ENCODE measurements around the gene C5orf22. TPM values are rescaled to one million over a fixed set of nuclear protein-coding genes. Genes with fewer than 3 reads are reported as not detected.

Gene C5orf22
- polyA plus RNA-seq (2011; rRNA removed) (25.2 and 29.4 TPM in 2 replicates), polyA plus RNA-seq (2017; fragmentation: RNase III; extraction: RNeasy Plus Mini Kit Qiagen cat#74134 plus additional on column Dnase treatment) (12.4 to 13.6 TPM (median 12.8 TPM) in 3 replicates), polyA minus RNA-seq (2011; rRNA and poly(A)+ RNA removed) (9.7 and 10.6 TPM in 2 replicates)
- 6.7 and 10.1 TPM in 2 replicates for polyA plus RNA-seq (2012; cell fraction: cytosol; rRNA removed)
- polyA plus RNA-seq (2012; cell fraction: nucleus; rRNA removed), result 3.7 and 7.1 TPM in 2 replicates

GRCh38 chr5:31531888-31532547 is at the start of gene C5orf22, which contains the start of gene DROSHA:
TSS of gene C5orf22 (plus strand) at chr5:31532301. CDS start at chr5:31532393, 92 bp downstream.
TSS of gene DROSHA (minus strand) at chr5:31532093. CDS start at chr5:31529059, 3,034 bp downstream.
- peak within 1 kb of the TSS; percentile 79 for H3K4me3 ChIP-seq
- H3K9me3 ChIP-seq, result no peaks in the 10 kb centered on the region
- WGBS (ENCODE audit: missing lambda C conversion rate), result 3% methylated on average over 50 of the region's 52 CpGs
- peak within 1 kb of the TSS; percentile 85 for H3K4me2 ChIP-seq
- FAIRE-seq (no peak), ATAC-seq (peak; percentile 98), DNase-seq (ENCODE audit: low read depth in 1 of 2, low spot score in 1 of 2) (peak; percentile 89 to 96)
- H3K27ac ChIP-seq, result peak within 1 kb of the TSS; percentile 86 to 91
- H3K4me1 ChIP-seq, result peaks cover 21% of the 10 kb centered on the region
- CTCF ChIA-PET, result interaction anchor here (1.4 to 1.9 kb wide), 2 partner anchors 9 to 277 kb away, joined by 4 to 10 read pairs; no protein-coding TSS in a partner anchor
- POLR2A ChIA-PET, result no interaction called here
- TF ChIP-seq CHD2 (IDR thresholded peaks at IDR 0.05; ENCODE audit: low read length, partially characterized antibody) (peak; percentile 14), SMC3 (IDR thresholded peaks at IDR 0.05) (no peak), ATOH8 (CRISPR knock-in tag; IDR thresholded peaks at IDR 0.05; ENCODE audit: low read depth) (no peak), ZC3H11A (IDR thresholded peaks at IDR 0.05) (no peak), HDAC2 (IDR thresholded peaks at IDR 0.05) (no peak), MAFK (IDR thresholded peaks at IDR 0.05; ENCODE audit: partially characterized antibody) (no peak), MAX (IDR thresholded peaks at IDR 0.05) (peak; percentile 19; the same call in 1 of the 2 replicates), NPAS2 (CRISPR knock-in tag; IDR thresholded peaks at IDR 0.05; ENCODE audit: borderline replicate concordance) (no peak), JUN (IDR thresholded peaks at IDR 0.05) (peak; percentile 66 to 71; a peak in 3 of 5 replicates), TP53 (CRISPR knock-in tag; IDR thresholded peaks at IDR 0.05) (no peak), HEYL (CRISPR knock-in tag; IDR thresholded peaks at IDR 0.05) (no peak), BHLHE40 (IDR thresholded peaks at IDR 0.05; ENCODE audit: low read depth, low read length) (no peak), CEBPB (IDR thresholded peaks at IDR 0.05) (no peak), MAZ (IDR thresholded peaks at IDR 0.05; ENCODE audit: borderline replicate concordance, low read depth, low read length) (no peak), EHMT2 (IDR thresholded peaks at IDR 0.05; ENCODE audit: low read depth) (no peak), HES2 (IDR thresholded peaks at IDR 0.05) (no peak), GATA3 (IDR thresholded peaks at IDR 0.05; ENCODE audit: borderline replicate concordance) (no peak), RAD21 (conservative IDR thresholded peaks at IDR 0.05 in 1 of 2, IDR thresholded peaks at IDR 0.05 in 1 of 2) (no peak), NFE2L2 (conservative IDR thresholded peaks at IDR 0.05; ENCODE audit: low read length) (no peak), PHF8 (IDR thresholded peaks at IDR 0.05; ENCODE audit: borderline replicate concordance, low read depth) (peak; percentile 39), HOXB5 (CRISPR knock-in tag; IDR thresholded peaks at IDR 0.05) (no peak), KDM1A (IDR thresholded peaks at IDR 0.05; ENCODE audit: low read depth) (no peak), JUNB (IDR thresholded peaks at IDR 0.05) (no peak), POLR2AphosphoS2 (conservative IDR thresholded peaks at IDR 0.05; ENCODE audit: low read length) (no peak), REST (IDR thresholded peaks at IDR 0.05) (no peak), RNF2 (IDR thresholded peaks at IDR 0.05; ENCODE audit: borderline replicate concordance, low read depth) (no peak), ZSCAN20 (CRISPR knock-in tag; IDR thresholded peaks at IDR 0.05) (no peak), CBX8 (IDR thresholded peaks at IDR 0.05) (no peak), FOSB (CRISPR knock-in tag; IDR thresholded peaks at IDR 0.05) (no peak), ELK1 (IDR thresholded peaks at IDR 0.05; ENCODE audit: low read depth, low read length) (no peak)
- TF ChIP-seq, protein P1, sequence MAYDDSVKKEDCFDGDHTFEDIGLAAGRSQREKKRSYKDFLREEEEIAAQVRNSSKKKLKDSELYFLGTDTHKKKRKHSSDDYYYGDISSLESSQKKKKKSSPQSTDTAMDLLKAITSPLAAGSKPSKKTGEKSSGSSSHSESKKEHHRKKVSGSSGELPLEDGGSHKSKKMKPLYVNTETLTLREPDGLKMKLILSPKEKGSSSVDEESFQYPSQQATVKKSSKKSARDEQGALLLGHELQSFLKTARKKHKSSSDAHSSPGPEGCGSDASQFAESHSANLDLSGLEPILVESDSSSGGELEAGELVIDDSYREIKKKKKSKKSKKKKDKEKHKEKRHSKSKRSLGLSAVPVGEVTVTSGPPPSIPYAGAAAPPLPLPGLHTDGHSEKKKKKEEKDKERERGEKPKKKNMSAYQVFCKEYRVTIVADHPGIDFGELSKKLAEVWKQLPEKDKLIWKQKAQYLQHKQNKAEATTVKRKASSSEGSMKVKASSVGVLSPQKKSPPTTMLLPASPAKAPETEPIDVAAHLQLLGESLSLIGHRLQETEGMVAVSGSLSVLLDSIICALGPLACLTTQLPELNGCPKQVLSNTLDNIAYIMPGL (CRISPR knock-in tag; IDR thresholded peaks at IDR 0.05; ENCODE audit: borderline replicate concordance), result no peak
- TF ChIP-seq, protein P2, sequence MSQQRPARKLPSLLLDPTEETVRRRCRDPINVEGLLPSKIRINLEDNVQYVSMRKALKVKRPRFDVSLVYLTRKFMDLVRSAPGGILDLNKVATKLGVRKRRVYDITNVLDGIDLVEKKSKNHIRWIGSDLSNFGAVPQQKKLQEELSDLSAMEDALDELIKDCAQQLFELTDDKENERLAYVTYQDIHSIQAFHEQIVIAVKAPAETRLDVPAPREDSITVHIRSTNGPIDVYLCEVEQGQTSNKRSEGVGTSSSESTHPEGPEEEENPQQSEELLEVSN (IDR thresholded peaks at IDR 0.05; ENCODE audit: borderline replicate concordance, low read depth), result 0 out of 2 replicates have a peak, but pooled peaks have one; percentile 24

Measured in A549 (cell line).